NCI-H2196 (cell line): ENCODE data around the gene STAM.
"Not testable (repeated sequence)": the region's sequence is repeated elsewhere in the genome, so short reads cannot be mapped to it uniquely, and the experiment has no call there.

Experiments
- DNase-seq: peaks from one replicate; lab custom pipeline; 2025; ENCODE audit not compliant: unreplicated experiment; lab: John Stamatoyannopoulos, UW

STAM gene

GRCh38 chr10:17674566-17674965 is 30.6 kb downstream of the STAM start:
- no peak for DNase-seq

- no peak for DNase-seq
These were observed 31.7 kb downstream of the STAM start for GRCh38 chr10:17675638-17676037.

GRCh38 chr10:17676919-17677318 is 33.0 kb downstream of the STAM start:
- no peak for DNase-seq

- DNase-seq: no peak
These were observed 38.4 kb downstream of the STAM start for GRCh38 chr10:17682236-17682946.

GRCh38 chr10:17683541-17683940 is 39.6 kb downstream of the STAM start:
- DNase-seq: no peak

GRCh38 chr10:17684537-17684936 is 40.6 kb downstream of the STAM start:
- DNase-seq: no peak

GRCh38 chr10:17685233-17685840 is 41.4 kb downstream of the STAM start:
- DNase-seq: no peak

- DNase-seq: no peak
These were observed 43.3 kb downstream of the STAM start for GRCh38 chr10:17687117-17687831.

- no peak for DNase-seq
These were observed 45.2 kb downstream of the STAM start for GRCh38 chr10:17689137-17689536.

- DNase-seq: no peak
These were observed 49.1 kb downstream of the STAM start for GRCh38 chr10:17693009-17693408.

GRCh38 chr10:17698696-17699095 is 54.7 kb downstream of the STAM start:
- no peak for DNase-seq

- no peak for DNase-seq
These were observed 57.4 kb downstream of the STAM start for GRCh38 chr10:17701301-17701700.

GRCh38 chr10:17703706-17704105 is 59.8 kb downstream of the STAM start:
- no peak for DNase-seq

GRCh38 chr10:17708821-17709220 is 64.9 kb downstream of the STAM start:
- no peak for DNase-seq

- no peak for DNase-seq
These were observed 65.5 kb downstream of the STAM start for GRCh38 chr10:17709492-17709891.

- no peak for DNase-seq
These were observed 66.2 kb downstream of the STAM start for GRCh38 chr10:17710181-17710580.

- DNase-seq: no peak
These were observed 68.1 kb downstream of the STAM start for GRCh38 chr10:17712053-17712452.

GRCh38 chr10:17712717-17713471 is 68.9 kb downstream of the STAM start:
- no peak for DNase-seq

- DNase-seq: no peak
These were observed 69.8 kb downstream of the STAM start for GRCh38 chr10:17713758-17714157.

- no peak for DNase-seq
These were observed 72.2 kb downstream of the STAM start for GRCh38 chr10:17716161-17716560.

GRCh38 chr10:17722317-17723014 is 78.5 kb downstream of the STAM start:
- DNase-seq: not testable (repeated sequence)
